Panc1 (cell line): ENCODE measurements around the gene TMEM258. TPM values are rescaled to one million over a fixed set of nuclear protein-coding genes. Genes with fewer than 3 reads are reported as not detected.

Source experiments
- ATAC-seq: fragments of 200-7000 bp; cut with Tn5 transposase; 2 replicates; pipeline ENCODE4 v1.9.1; 2020; ENCODE audit warnings: mild to moderate bottlenecking, moderate library complexity
- BruUV-seq: library from RNA; stranded (reverse); fragments of 400-500 nt; replicated peaks from 2 replicates; lab custom pipeline; 2021; lab: Mats Ljungman, UMichigan
- CTCF ChIA-PET: fragments of 300-600 bp; sonication (Branson Sonifier 250); formaldehyde crosslinking; loops from one replicate; lab custom pipeline; 2022; ENCODE audit warnings: antibody characterized with exemption; lab: Charles Lee
- POLR2A ChIA-PET: fragments of 300-600 bp; sonication (Branson Sonifier 250); formaldehyde crosslinking; loops from one replicate; lab custom pipeline; 2022; ENCODE audit warnings: antibody characterized with exemption; lab: Charles Lee
- DNase-seq: peaks from one replicate; pipeline ENCODE4 v3.0.0-alpha.2; 2010; ENCODE audit warnings: low read depth, low spot score
- H3K27ac ChIP-seq: 2 replicates; pipeline ENCODE4 v1.5.1; 2011; ENCODE audit warnings: mild to moderate bottlenecking, low read length, inconsistent platforms
- H3K27me3 ChIP-seq: fragments of 200-500 bp; sonication (Bioruptor generic); 2 replicates; pipeline ENCODE4 v1.6.0; 2014; ENCODE audit warnings: low read length, inconsistent platforms; ENCODE audit not compliant: control insufficient read depth, insufficient read depth
- H3K36me3 ChIP-seq: fragments of 200-500 bp; sonication (Bioruptor generic); 2 replicates; pipeline ENCODE4 v1.5.1; 2014; ENCODE audit warnings: inconsistent platforms, mild to moderate bottlenecking, low read length, moderate library complexity; ENCODE audit not compliant: control insufficient read depth, insufficient read depth
- H3K4me1 ChIP-seq: 2 replicates; pipeline ENCODE4 v1.5.1; 2011; ENCODE audit warnings: inconsistent platforms, mild to moderate bottlenecking, low read length, moderate library complexity; ENCODE audit not compliant: control insufficient read depth, insufficient read depth
- H3K4me3 ChIP-seq, 2 experiments: 2 replicates each; pipeline ENCODE4 v1.5.1; 2011 to 2012; ENCODE audit warnings: low read depth in 2 of 2, low read length in 2 of 2, mild to moderate bottlenecking in 2 of 2, inconsistent platforms in 1 of 2, moderate library complexity in 1 of 2
- H3K9me3 ChIP-seq: fragments of 200-500 bp; sonication (Bioruptor generic); 2 replicates; pipeline ENCODE4 v1.5.1; 2014; ENCODE audit warnings: low read depth, mild to moderate bottlenecking, inconsistent platforms, low read length, moderate library complexity; ENCODE audit not compliant: control insufficient read depth, insufficient read depth
- POLR2AphosphoS5 ChIP-seq: IDR thresholded peaks from 2 replicates; pipeline ENCODE4 v1.6.1; 2012; ENCODE audit warnings: mild to moderate bottlenecking, low read depth, low read length, moderate library complexity
- SIN3A ChIP-seq: IDR thresholded peaks from 2 replicates; pipeline ENCODE4 v1.6.1; 2012; ENCODE audit warnings: low read depth, mild to moderate bottlenecking, low read length, moderate library complexity, borderline replicate concordance; ENCODE audit not compliant: insufficient read depth
- TCF7L2 ChIP-seq: IDR thresholded peaks from 2 replicates; pipeline ENCODE4 v1.6.1; 2011; ENCODE audit warnings: mild to moderate bottlenecking, low read depth, low read length, inconsistent platforms
- in situ Hi-C: cut with HindIII; loops from 2 replicates; pipeline ENCODE4 v1.10.0; 2016; ENCODE audit warnings: low sequenced_read_pairs, low pct_unique_long_range_greater_than_20kb
- intact Hi-C: fragments of 100-400 bp; cut with micrococcal nuclease; formaldehyde crosslinking; loops from one replicate; pipeline ENCODE4 v1.10.0; 2022; ENCODE audit not compliant: unreplicated experiment
- total RNA-seq: library from RNA; stranded (reverse); gene quantifications from one replicate; pipeline ENCODE4 v1.2.1, GENCODE V29; 2021; ENCODE audit not compliant: unreplicated experiment
- TF ChIP-seq, protein P1 (sequence below), 2 experiments: IDR thresholded peaks; 2 replicates each; pipeline ENCODE4 v1.6.1; 2011 to 2012; ENCODE audit warnings: low read depth in 2 of 2, control low read depth in 1 of 2, low read length in 1 of 2, mild to moderate bottlenecking in 1 of 2, moderate library complexity in 1 of 2; ENCODE audit not compliant: insufficient read depth in 1 of 2
- TF ChIP-seq, protein P2 (sequence below): fragments of 450-650 bp; IDR thresholded peaks from 2 replicates; pipeline ENCODE4 v1.5.1; 2017; ENCODE audit warnings: mild to moderate bottlenecking

Gene TMEM258
- total RNA-seq, 1 experiment from 2014 or later, result 139 TPM

DNA sequence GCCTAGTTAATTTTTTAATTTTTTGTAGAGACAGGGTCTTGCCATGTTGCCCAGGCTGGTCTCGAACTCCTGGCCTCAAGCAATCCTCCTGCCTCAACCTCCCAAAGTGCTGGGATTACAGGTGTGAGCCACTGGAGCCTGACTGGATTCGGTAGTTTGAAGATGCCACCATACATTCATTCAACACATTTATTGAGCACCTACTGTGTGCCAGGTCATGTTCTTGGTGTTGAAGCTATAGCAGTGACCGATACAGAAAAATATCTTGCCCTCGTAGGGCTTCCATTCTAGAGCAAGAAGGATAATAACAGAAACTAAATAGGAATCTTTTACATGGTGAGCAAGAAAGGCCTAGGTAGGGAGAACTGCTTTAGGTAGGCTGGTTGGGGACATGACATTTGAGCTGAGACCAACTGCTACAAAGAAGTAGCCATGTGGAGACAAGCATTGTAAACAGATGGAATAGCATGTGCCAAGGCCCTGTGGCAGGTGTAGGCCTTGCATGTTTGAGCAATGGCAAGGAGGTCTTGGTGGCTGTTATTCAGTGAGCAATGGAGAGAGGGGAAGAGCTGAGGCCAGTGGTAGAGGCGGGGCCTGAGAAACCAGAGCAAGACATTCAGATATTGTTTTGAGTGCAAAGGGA is 41.6 kb downstream of the TMEM258 start:
- POLR2A ChIA-PET, result no interaction called here

DNA sequence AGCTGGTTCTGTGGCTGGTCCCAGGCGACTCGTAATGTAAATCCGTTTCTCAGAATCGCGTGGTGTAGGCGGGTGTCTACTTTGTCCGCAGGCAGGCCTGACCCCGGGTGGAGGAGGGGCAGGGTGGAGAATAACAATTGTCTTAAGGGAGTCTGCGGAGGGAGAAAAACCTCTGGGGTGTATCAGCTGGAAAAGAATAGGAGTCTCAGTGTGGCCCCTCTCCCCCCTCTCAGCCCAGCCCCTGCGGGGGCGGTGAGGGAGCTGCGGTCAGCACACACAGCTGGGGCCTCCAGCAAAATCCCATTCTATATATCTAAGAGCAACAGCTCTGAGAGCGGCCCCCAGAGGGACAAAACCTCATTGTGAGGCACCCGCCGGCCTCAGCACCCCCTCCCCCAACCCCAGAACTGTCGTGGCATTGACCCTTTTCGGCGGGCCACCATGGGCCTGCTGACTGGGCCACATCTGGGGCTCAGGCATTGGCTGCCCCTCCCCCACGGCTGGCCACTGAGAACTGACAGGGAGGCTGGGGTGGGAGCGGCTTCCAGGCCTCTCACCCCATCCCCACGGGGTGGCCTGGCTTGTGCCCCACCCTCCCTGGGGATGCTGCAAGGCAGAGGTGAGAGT is 42.7 kb downstream of the TMEM258 start:
- TF ChIP-seq TCF7L2 (no peak), POLR2AphosphoS5 (no peak), SIN3A (no peak)
- TF ChIP-seq, protein P1, sequence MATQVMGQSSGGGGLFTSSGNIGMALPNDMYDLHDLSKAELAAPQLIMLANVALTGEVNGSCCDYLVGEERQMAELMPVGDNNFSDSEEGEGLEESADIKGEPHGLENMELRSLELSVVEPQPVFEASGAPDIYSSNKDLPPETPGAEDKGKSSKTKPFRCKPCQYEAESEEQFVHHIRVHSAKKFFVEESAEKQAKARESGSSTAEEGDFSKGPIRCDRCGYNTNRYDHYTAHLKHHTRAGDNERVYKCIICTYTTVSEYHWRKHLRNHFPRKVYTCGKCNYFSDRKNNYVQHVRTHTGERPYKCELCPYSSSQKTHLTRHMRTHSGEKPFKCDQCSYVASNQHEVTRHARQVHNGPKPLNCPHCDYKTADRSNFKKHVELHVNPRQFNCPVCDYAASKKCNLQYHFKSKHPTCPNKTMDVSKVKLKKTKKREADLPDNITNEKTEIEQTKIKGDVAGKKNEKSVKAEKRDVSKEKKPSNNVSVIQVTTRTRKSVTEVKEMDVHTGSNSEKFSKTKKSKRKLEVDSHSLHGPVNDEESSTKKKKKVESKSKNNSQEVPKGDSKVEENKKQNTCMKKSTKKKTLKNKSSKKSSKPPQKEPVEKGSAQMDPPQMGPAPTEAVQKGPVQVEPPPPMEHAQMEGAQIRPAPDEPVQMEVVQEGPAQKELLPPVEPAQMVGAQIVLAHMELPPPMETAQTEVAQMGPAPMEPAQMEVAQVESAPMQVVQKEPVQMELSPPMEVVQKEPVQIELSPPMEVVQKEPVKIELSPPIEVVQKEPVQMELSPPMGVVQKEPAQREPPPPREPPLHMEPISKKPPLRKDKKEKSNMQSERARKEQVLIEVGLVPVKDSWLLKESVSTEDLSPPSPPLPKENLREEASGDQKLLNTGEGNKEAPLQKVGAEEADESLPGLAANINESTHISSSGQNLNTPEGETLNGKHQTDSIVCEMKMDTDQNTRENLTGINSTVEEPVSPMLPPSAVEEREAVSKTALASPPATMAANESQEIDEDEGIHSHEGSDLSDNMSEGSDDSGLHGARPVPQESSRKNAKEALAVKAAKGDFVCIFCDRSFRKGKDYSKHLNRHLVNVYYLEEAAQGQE (IDR thresholded peaks at IDR 0.05; ENCODE audit: insufficient read depth in 1 of 2, low read depth in 2 of 2, low read length in 1 of 2), result no peak
- TF ChIP-seq, protein P2, sequence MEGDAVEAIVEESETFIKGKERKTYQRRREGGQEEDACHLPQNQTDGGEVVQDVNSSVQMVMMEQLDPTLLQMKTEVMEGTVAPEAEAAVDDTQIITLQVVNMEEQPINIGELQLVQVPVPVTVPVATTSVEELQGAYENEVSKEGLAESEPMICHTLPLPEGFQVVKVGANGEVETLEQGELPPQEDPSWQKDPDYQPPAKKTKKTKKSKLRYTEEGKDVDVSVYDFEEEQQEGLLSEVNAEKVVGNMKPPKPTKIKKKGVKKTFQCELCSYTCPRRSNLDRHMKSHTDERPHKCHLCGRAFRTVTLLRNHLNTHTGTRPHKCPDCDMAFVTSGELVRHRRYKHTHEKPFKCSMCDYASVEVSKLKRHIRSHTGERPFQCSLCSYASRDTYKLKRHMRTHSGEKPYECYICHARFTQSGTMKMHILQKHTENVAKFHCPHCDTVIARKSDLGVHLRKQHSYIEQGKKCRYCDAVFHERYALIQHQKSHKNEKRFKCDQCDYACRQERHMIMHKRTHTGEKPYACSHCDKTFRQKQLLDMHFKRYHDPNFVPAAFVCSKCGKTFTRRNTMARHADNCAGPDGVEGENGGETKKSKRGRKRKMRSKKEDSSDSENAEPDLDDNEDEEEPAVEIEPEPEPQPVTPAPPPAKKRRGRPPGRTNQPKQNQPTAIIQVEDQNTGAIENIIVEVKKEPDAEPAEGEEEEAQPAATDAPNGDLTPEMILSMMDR, result no peak
- in situ Hi-C loops, result no loop called here
- ChIA-PET POLR2A (no interaction called here), CTCF (interaction anchor here (0.6 kb wide), 1 partner anchor 112 kb away, joined by 4 read pairs; no protein-coding TSS in a partner anchor)
- intact Hi-C loops, result loop anchor here (5.0 kb wide), 1 partner anchor 38 kb away; no protein-coding TSS in a partner anchor
- H3K4me1 ChIP-seq, result no peaks in the 10 kb centered on the region; the same call in 1 of the 2 replicates
- no peaks in the 10 kb centered on the region for H3K9me3 ChIP-seq
- no TSS peak for BruUV-seq
- no peak overlapping the region for H3K27ac ChIP-seq
- ATAC-seq, result no peak
- DNase-seq, result no peak
- no peaks in the 10 kb centered on the region for H3K36me3 ChIP-seq
- H3K4me3 ChIP-seq, result no peak overlapping the region
- no peaks in the 10 kb centered on the region for H3K27me3 ChIP-seq

More for the DNA sequence above, 41.6 kb downstream of the TMEM258 start:
- intact Hi-C loops (loop anchor here (5.0 kb wide), 1 partner anchor 37 kb away; no protein-coding TSS in a partner anchor), in situ Hi-C loops (no loop called here)
- TF ChIP-seq, protein P1 (IDR thresholded peaks at IDR 0.05; ENCODE audit: insufficient read depth in 1 of 2, low read depth in 2 of 2, low read length in 1 of 2), result no peak
- TF ChIP-seq, protein P2, result no peak
- TF ChIP-seq POLR2AphosphoS5 (no peak), SIN3A (no peak), TCF7L2 (no peak)
- no peak overlapping the region for H3K27ac ChIP-seq
- no peaks in the 10 kb centered on the region; the same call in 1 of the 2 replicates for H3K4me1 ChIP-seq
- no peak overlapping the region for H3K4me3 ChIP-seq
- no peak for DNase-seq
- ATAC-seq, result no peak
- BruUV-seq, result no TSS peak
- H3K27me3 ChIP-seq, result no peaks in the 10 kb centered on the region
- CTCF ChIA-PET, result no interaction called here
- no peaks in the 10 kb centered on the region for H3K36me3 ChIP-seq
- H3K9me3 ChIP-seq, result no peaks in the 10 kb centered on the region
